NCI-H2029 treated with DMSO at 0.1 percent for 48 hours (cell line): Measurements from ENCODE around the gene AQP12A.
"Not testable (repeated sequence)": the region's sequence is repeated elsewhere in the genome, so short reads cannot be mapped to it uniquely, and the experiment has no call there.

Experiments used
- DNase-seq: peaks from one replicate; lab custom pipeline; 2025; lab: John Stamatoyannopoulos, UW

AQP12A gene

GRCh38 chr2:240662681-240663080 lies 29.0 kb upstream of the AQP12A start:
- DNase-seq: no peak

DNA sequence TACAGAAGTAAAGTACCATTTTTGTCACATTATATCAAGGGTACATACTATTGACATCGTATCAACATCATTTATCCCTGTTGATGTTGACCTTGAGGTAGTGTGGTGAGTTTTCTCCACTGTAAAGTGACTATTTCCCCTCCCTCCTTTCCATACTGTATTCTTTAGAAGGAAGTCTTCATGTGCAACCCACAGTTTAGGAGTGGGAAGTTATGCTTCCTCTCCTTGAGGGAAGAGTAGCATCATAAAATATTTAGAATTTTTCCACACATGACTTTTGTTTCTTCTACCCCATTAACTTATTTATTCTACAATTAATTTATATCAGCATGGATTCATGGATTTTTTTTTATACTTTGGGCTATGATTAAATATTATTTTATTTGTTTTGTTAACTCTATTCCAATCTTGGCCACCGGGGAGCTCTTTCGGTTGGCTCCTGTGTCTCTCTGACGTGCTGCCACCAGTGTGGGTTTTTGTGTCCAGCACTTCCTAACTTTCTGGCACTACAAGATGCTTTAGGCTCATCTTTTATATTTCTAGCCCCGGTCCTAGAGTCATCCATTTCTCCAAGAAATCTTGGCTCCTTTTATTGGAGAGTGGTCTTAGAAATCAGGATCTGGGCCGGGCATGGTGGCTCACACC lies 28.0 kb upstream of the AQP12A start:
- DNase-seq: no peak

DNA sequence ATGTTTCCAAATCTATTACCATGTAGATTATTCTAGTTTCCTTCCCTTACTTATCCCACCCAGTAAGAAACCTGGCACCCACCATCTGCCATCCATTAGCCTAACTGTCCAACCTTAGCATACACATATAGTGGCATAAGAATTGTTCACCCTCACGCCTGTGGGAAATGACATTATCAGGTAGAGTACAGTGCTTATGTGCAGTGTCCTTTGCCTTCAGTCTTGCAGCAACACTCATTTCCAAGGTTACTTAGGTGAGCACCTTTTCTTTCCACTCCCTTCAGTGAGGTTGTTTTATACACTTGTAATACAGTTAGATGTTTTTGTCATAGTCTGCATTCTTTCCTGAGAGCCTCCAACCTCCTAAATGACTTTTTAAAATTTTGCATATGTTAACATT lies 27.0 kb upstream of the AQP12A start:
- DNase-seq: no peak

DNA sequence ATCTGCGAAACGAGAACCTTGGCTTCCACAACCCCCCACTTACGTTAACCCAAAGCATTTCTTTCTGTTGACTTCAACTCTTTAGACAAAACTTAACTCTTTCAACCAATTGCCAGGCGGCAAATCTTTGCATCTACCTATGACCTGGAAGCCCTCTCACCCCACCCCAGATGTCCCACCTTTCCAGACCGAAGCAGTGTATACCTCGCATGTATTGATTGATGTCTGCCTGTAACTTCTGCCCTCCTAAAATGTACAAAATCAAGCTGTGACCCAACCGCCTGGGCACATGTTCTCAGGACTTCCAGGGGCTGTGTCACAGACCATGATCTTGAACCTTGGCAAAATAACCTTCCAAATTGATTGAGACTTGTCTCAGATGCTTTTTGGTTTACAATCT lies 21.3 kb upstream of the AQP12A start:
- DNase-seq: no peak

GRCh38 chr2:240670950-240671349 lies 20.7 kb upstream of the AQP12A start:
- no peak for DNase-seq

- DNase-seq: no peak
Measured at GRCh38 chr2:240672076-240672700, 19.5 kb upstream of the AQP12A start.

GRCh38 chr2:240672701-240673190 lies 18.9 kb upstream of the AQP12A start:
- no peak for DNase-seq

DNA sequence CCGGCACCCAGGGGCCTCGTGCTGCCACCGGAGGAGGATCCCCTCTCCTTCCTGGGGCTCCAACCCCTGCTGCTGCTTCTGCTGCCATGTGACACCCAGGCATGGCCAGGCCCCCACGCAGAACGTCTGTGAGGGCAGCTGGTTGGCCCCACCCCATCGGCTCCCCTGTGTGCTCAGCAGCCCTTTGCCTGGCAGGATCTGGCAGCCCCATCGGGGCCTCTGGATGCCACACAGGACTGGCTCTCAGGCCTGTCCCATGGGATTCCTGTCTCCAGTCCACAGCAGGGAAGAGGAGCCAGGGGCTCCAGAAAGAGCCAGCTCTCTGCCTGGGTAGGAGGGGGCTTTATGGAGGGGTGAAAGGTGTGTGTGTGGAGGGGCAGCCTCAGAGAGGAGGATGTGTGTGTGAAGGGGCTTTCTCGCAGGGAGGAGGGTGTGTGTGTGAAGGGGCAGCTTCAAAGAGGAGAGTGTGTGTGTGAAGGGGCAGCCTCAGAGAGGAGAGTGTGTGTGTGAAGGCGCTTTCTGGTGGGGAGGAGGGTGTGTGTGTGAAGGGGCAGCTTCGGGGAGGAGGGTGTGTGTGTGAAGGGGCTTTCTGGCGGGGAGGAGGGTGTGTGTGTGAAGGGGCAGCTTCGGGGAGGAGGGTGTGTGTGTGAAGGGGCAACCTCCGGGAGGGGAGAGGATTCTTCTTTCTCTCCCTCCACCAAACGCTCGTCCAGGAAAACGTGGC lies 17.0 kb upstream of the AQP12A start:
- DNase-seq: not testable (repeated sequence)

GRCh38 chr2:240675345-240675744 lies 16.3 kb upstream of the AQP12A start:
- not testable (repeated sequence) for DNase-seq

DNA sequence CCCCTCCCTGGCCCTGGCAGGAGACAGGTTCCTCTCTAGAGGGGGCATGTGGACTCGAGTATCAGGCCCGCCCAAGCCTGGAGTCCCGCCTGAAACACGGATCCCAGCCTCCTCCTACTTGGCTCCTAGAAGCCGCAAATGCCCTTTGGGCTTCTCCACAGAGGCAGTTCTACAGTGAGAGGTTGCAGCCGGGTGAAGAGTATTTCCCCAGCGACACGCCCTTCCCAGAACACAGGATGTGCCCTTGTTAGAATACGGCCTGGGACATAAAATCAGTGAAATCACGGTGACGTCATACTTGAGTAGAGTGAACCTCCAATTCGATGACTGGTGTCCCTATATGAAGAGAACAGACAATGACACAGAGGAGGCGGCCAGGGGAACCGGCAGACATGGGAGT lies 13.6 kb upstream of the AQP12A start:
- DNase-seq: not testable (repeated sequence)

- not testable (repeated sequence) for DNase-seq
Measured at GRCh38 chr2:240678909-240679308, 12.8 kb upstream of the AQP12A start.

DNA sequence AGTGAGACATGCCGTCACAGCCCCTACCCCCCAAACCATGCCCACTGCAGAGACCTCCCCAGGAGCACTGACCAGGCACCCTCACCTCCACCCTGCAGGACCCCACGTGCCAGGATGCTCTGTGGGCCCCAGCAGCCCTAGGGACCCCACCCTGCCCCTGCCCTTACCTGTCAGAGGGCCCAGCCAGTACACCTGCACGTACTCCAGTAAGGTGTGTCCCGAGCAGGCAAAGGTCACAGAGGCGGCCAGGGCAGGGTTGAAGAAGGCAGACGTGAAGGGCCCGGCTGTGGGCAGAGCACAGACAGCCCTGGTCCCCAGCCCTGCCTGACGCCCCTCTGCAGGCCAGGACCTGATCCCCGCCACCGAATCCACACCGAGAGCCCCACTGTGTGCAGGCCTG lies 11.5 kb upstream of the AQP12A start:
- not testable (repeated sequence) for DNase-seq

DNA sequence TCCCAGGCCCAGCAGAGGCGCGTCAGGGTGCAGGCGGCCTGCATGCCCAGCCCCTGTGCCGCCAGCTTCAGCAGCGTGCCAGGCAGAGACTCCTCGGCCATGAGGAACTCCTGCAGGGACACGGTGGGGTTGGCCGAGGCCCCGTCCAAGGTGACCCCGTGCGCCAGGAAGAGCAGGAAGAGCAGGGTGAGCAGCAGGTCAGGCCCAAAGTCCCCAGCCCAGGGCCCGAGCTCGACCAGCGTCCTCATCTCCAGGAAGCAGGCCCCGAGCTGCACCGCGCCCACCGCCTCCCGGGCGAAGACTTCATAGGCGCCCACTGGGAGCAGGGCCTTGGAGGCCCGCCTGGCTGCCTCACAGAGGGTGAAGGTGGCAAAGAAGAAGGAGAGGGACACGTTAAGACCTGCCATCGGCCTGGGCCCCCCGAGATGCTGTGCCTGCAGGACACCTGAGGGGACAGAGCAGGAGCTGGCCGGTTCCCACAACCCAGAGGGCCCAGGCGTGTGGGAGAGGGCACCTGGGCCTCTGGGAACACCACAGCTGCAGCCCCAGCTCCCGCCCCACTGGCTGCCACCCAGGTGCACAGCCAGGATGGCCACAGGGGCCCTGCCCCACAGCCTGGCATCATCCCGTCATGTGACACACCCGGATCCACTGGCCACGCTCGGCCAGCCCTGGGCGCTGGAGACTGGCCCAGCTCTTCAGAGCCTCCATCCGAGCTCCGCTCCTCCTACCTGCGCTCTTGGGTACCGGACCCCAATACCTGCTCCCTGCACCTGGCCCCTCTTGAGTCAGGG lies 9.0 kb upstream of the AQP12A start, which contains the start of gene AQP12B:
TSS of gene AQP12B (minus strand) at position 455 of the 794 bp plus-strand sequence. CDS start at position 407, 48 bp downstream.
- not testable (repeated sequence) for DNase-seq

DNA sequence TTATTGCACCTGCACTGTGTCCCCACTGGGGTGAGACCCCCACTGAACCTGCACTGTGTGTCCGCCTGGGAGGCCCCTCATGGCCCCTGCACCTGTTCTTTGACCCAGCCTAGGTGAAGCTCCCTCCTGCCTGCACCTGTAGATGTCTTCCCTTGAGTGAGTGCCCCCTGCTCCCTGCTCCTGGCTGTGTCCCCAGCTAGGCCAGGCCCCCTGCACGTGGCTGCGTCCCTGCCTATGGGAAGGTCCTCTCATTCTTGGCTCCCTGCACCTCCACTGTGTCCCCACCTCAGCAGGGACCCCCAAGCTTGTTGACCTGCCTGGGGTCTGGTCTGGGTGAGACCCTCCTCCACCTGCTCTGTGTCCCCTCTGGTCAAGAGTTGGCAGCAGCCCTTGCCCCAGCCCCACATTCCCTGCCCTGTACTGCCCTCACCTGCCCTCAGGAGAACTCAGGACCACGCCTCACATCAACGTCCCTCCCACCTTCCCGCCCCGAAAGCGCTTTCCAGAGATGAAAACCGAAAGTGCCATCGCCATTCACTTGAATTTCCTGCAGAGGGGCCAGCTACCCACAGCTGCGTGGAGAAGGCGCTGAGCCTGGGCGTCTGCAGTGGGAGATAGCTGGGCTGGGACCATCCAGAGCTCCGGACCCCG lies 8.2 kb upstream of the AQP12A start:
- not testable (repeated sequence) for DNase-seq

DNA sequence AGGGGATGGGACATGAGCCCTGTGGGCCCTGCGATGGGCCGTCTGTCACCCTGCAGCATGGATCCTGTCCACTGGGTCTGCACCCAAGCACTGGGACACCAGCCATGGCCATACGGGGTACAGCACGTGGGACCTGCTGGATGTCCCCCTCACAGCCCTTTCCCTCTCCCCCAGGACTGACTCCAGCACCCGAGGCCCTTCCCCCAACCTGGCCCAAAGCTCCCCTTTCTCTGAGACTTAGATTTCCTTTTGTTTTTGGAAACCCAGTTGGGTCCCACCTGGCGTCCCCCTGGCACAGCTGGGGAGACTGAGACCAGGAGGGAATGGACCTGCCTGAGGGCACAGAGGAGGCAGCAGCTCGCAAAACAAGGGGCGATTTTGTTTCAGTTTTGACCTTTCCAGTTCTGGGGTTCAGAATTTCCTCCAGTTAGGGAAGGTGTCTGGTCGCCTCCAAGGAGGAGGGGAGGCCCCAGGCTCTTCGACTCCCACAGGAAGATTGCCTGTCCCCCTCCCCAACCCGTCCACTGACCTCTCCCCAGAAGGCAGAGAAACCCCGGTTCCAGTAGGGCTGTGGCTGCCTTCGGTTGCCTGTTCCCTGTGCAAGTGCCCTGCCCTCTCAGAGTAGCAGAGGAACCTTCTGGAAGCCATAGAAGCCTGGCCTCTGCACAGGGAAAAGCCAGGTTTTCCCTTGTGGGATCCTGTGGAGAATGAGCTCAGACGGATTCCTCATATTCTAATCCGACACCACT lies 7.5 kb upstream of the AQP12A start:
- not testable (repeated sequence) for DNase-seq

- DNase-seq: peak; percentile 88
Measured at GRCh38 chr2:240685771-240686371, 5.8 kb upstream of the AQP12A start.

DNA sequence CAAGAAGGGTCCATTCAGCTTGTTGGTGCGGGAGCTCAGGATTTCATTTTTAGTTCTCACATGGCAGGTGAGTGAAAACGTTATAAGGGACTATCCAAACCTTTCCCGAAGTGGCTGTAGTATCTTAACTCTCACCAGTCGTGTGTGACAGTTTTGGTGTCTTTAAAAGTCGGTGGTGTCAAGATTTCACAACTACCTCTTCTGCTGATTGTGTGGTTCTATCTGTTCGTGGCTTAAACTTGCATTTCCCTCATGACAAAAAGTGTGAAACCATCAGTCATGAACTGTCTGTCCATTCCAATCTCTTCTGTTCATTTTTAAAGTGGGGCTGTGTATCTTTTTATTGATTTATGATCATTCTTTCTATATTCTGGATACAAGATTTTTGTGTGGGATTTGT lies 5.2 kb upstream of the AQP12A start:
- DNase-seq: no peak

GRCh38 chr2:240687045-240687740 lies 4.5 kb upstream of the AQP12A start:
- DNase-seq: no peak

DNA sequence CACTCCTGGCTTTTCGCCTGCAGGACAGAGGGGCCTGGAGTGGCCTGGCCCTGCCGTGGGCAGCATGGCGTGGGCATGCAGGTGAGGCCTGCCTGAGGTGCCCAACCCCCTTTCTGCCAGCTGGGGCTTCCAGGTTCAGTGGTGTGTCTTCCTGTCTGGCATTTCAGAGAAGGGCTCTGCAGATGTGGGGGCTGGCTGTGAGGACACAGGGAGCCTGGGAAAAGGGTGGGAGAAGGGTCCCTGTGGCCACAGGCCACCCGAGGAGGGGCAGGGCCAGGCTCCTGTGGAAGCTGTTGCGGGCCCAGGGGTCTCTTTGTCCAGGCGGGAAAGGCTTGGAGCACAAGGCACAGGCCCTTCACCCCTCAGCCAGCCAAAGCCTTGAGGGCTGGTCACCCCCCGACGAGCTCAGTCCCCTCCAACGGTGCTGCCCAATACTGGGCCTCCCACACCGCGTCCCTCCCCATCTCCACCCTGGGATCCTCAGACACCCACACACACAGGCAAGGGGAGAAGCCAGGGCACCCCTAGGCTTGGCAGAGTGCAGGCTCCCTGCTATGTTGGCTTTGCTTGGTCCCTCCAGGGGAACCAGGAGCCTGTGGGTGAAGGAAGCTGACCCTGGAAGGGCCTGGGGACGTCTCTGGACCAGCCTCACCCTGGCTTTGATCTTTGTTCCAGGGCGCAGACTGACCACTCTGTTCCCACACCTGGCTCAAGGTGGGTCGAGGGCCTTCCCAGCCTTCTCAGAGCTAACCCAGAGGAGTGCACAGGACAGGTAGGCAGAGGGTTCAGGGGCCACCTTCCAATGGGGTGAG lies 3.7 kb upstream of the AQP12A start:
- DNase-seq: no peak
